HCT116 (cell line): ENCODE data around the gene PDK4.

Source experiments
- CTCF ChIP-seq, 3 experiments: fragments of 200-600 bp in 1 of 3; sonication (generic) in 1 of 3; IDR thresholded peaks in 2 of 3; conservative IDR thresholded peaks in 1 of 3; 2 replicates each; pipeline ENCODE4 v1.5.1; 2012 to 2017; ENCODE audit warnings: low read depth in 2 of 3, low read length in 2 of 3, antibody characterized with exemption in 1 of 3, borderline replicate concordance in 1 of 3, control low read depth in 1 of 3, mild to moderate bottlenecking in 1 of 3, mixed read lengths in 1 of 3, mixed run types in 1 of 3, moderate library complexity in 1 of 3; ENCODE audit not compliant: insufficient read depth in 1 of 3
- YY1 ChIP-seq: IDR thresholded peaks from 2 replicates; pipeline ENCODE4 v1.6.1; 2011; ENCODE audit warnings: low read length, low read depth, moderate library complexity, mild to moderate bottlenecking; ENCODE audit not compliant: insufficient replicate concordance; ENCODE audit errors: extremely low read depth

GRCh38 chr7:95584769-95585425, 11.4 kb downstream of the PDK4 start:
- no peak for TF ChIP-seq CTCF (IDR thresholded peaks at IDR 0.05 in 2 of 3, conservative IDR thresholded peaks at IDR 0.05 in 1 of 3; ENCODE audit: borderline replicate concordance in 1 of 3, insufficient read depth in 1 of 3, low read depth in 2 of 3, low read length in 2 of 3)
- no peak for TF ChIP-seq YY1
